GM12878 (cell line): Measurements from ENCODE around the gene TBC1D1. TPM values are rescaled to one million over a fixed set of nuclear protein-coding genes. Genes with fewer than 3 reads are reported as not detected.

Experiments used
- ATAC-seq: fragments of 200-7000 bp; cut with Tn5 transposase; 3 replicates; pipeline ENCODE4 v1.9.1; 2020; ENCODE audit warnings: mild to moderate bottlenecking, moderate library complexity
- BruUV-seq: library from RNA; stranded (reverse); fragments of 400-500 nt; replicated peaks from 2 replicates; lab custom pipeline; 2021; lab: Mats Ljungman, UMichigan
- CTCF ChIA-PET: fragments of 300-600 bp; sonication (Branson Sonifier 250); formaldehyde crosslinking; extraction: SDS; loops from one replicate; lab custom pipeline; 2021; ENCODE audit warnings: inconsistent platforms; lab: Yijun Ruan, JAX
- POLR2A ChIA-PET: fragments of 350-600 bp; formaldehyde crosslinking; extraction: SDS; loops from one replicate; lab custom pipeline; 2021; ENCODE audit warnings: inconsistent platforms; lab: Charles Lee
- RAD21 ChIA-PET: fragments of 300-600 bp; sonication (Branson Sonifier 250); formaldehyde crosslinking; loops from one replicate; lab custom pipeline; 2023; ENCODE audit warnings: antibody characterized with exemption; ENCODE audit not compliant: unreplicated experiment; lab: Charles Lee
- SMC1A ChIA-PET: fragments of 300-600 bp; sonication (Branson Sonifier 250); formaldehyde crosslinking; loops from one replicate; lab custom pipeline; 2023; ENCODE audit not compliant: unreplicated experiment, uncharacterized antibody; lab: Charles Lee
- DNase-seq: peaks from one replicate; pipeline ENCODE4 v3.0.0-alpha.2; 2011; ENCODE audit warnings: low read depth, low spot score
- FAIRE-seq: peaks from 3 replicates; lab custom pipeline; 2011; peaks lifted over from hg19 to GRCh38; lab: Jason Lieb, UNC
- H2AFZ ChIP-seq: 2 replicates; pipeline ENCODE4 v1.6.0; 2011; ENCODE audit warnings: low read depth, low read length, control low read depth; ENCODE audit not compliant: control insufficient read depth
- H3K27ac ChIP-seq: 2 replicates; pipeline ENCODE4 v1.5.1; 2011; ENCODE audit warnings: control low read depth; ENCODE audit not compliant: control insufficient read depth, insufficient read depth
- H3K27me3 ChIP-seq, 2 experiments: replicated peaks in 1 of 2; 2 replicates each; pipeline versions ENCODE4 v1.6.0 to v1.6.1; 2011; ENCODE audit warnings: low read length in 1 of 2; ENCODE audit not compliant: control insufficient read depth in 2 of 2, insufficient read depth in 2 of 2
- H3K36me3 ChIP-seq, 2 experiments: 2 replicates each; pipeline ENCODE4 v1.5.1; 2011; ENCODE audit warnings: low read length in 1 of 2; ENCODE audit not compliant: control insufficient read depth in 2 of 2, insufficient read depth in 2 of 2
- H3K4me1 ChIP-seq: 2 replicates; pipeline ENCODE4 v1.6.1; 2011; ENCODE audit warnings: mild to moderate bottlenecking, low read length, moderate library complexity, mixed read lengths; ENCODE audit not compliant: control insufficient read depth, insufficient read depth
- H3K4me2 ChIP-seq: 2 replicates; pipeline ENCODE4 v1.6.0; 2011; ENCODE audit warnings: control low read depth; ENCODE audit not compliant: control insufficient read depth, insufficient read depth
- H3K4me3 ChIP-seq: fragments of 200-600 bp; sonication (generic); 2 replicates; pipeline ENCODE4 v1.5.1; 2016
- H3K79me2 ChIP-seq: 2 replicates; pipeline ENCODE4 v1.6.0; 2011; ENCODE audit warnings: low read length; ENCODE audit not compliant: control insufficient read depth, insufficient read depth
- H3K9ac ChIP-seq: 2 replicates; pipeline ENCODE4 v1.8.0; 2011; ENCODE audit warnings: low read length, control low read depth, mixed read lengths; ENCODE audit not compliant: control insufficient read depth, insufficient read depth
- H3K9me3 ChIP-seq: replicated peaks from 3 replicates; pipeline ENCODE4 v1.5.1; 2011; ENCODE audit warnings: mild to moderate bottlenecking, low read length; ENCODE audit not compliant: control insufficient read depth, insufficient read depth
- H4K20me1 ChIP-seq: 2 replicates; pipeline ENCODE4 v1.6.0; 2011; ENCODE audit not compliant: control insufficient read depth, insufficient read depth
- CBFB ChIP-seq: IDR thresholded peaks from 2 replicates; pipeline ENCODE4 v1.6.1; 2016; ENCODE audit warnings: antibody characterized with exemption, low read depth
- MXI1 ChIP-seq: fragments of 150-350 bp; IDR thresholded peaks from 2 replicates; pipeline ENCODE4 v1.6.1; 2011; ENCODE audit warnings: low read depth, mild to moderate bottlenecking, inconsistent platforms, low read length, improper control_type of control experiment
- NFXL1 ChIP-seq: fragments of 450-650 bp; IDR thresholded peaks from 2 replicates; pipeline ENCODE4 v1.6.1; 2017; ENCODE audit warnings: antibody characterized with exemption, mild to moderate bottlenecking, borderline replicate concordance
- NFYA ChIP-seq: IDR thresholded peaks from 2 replicates; pipeline ENCODE4 v1.6.1; 2011; ENCODE audit warnings: low read depth, mild to moderate bottlenecking, low read length, improper control_type of control experiment, borderline replicate concordance
- RB1 ChIP-seq: fragments of 450-650 bp; formaldehyde crosslinking; IDR thresholded peaks from 2 replicates; pipeline ENCODE4 v1.6.1; 2017; ENCODE audit warnings: mild to moderate bottlenecking, borderline replicate concordance
- SMARCA5 ChIP-seq: fragments of 450-650 bp; IDR thresholded peaks from 2 replicates; pipeline ENCODE4 v1.6.1; 2017; ENCODE audit warnings: mild to moderate bottlenecking
- SP1 ChIP-seq: IDR thresholded peaks from one replicate; pipeline ENCODE4 v1.6.1; 2011; ENCODE audit warnings: low read depth, low read length
- WGBS: methylation state at CpG from one replicate; pipeline ENCODE4 v1.1.6; 2016; ENCODE audit warnings: low lambda C conversion rate; ENCODE audit not compliant: insufficient replicate concordance, insufficient coverage; ENCODE audit errors: missing lambda C conversion rate; 5-methylcytosine and 5-hydroxymethylcytosine counted together
- in situ Hi-C: fragments of 300-500 bp; cut with MboI; formaldehyde crosslinking; loops from 9 replicates; pipeline ENCODE4 v1.14.3; 2018; ENCODE audit warnings: mixed read lengths
- intact Hi-C: fragments of 100-400 bp; cut with micrococcal nuclease; formaldehyde crosslinking; loops from one replicate; pipeline ENCODE4 v1.14.2; 2022; ENCODE audit not compliant: unreplicated experiment
- polyA plus RNA-seq, 11 experiments: library from polyadenylated mRNA; depleted of rRNA in 4 of 11; unstranded in 6 of 11; stranded (reverse) in 5 of 11; fragments of >200 nt; fragmentation: Nextera tagmentation in 4 of 11; fragmentation: Illumina TruSeq in 1 of 11; extraction: Ambion mirVana in 4 of 11; extraction: Trizol in 1 of 11; gene quantifications; 1 replicate in 1 of 11; 2 replicates in 10 of 11; pipeline versions ENCODE4 v1.2.1 to v1.2.3, GENCODE V29; 2011 to 2016; ENCODE audit warnings: inconsistent platforms in 2 of 11, missing spikeins in 2 of 11, low read depth in 1 of 11
- total RNA-seq, 4 experiments: library from RNA; depleted of rRNA in 3 of 4; stranded (reverse); fragments of >200 nt in 3 of 4; fragmentation: Illumina TruSeq in 1 of 4; extraction: Trizol in 1 of 4; gene quantifications; 2 replicates each; pipeline versions ENCODE4 v1.2.1 to v1.2.3, GENCODE V29; 2013 to 2021
- TF ChIP-seq, protein P1 (sequence below): fragments of 450-650 bp; IDR thresholded peaks from 2 replicates; pipeline ENCODE4 v1.6.1; 2017; ENCODE audit warnings: mild to moderate bottlenecking
- TF ChIP-seq, protein P2 (sequence below): IDR thresholded peaks from 2 replicates; pipeline ENCODE4 v1.6.1; 2012; ENCODE audit warnings: low read depth, low read length, improper control_type of control experiment
- TF ChIP-seq, protein P3 (sequence below): IDR thresholded peaks from 2 replicates; pipeline ENCODE4 v1.6.1; 2011; ENCODE audit warnings: borderline replicate concordance, low read depth, mild to moderate bottlenecking, moderate library complexity, mixed read lengths, low read length; ENCODE audit not compliant: insufficient read depth; ENCODE audit errors: extremely low read length

The TBC1D1 gene
- total and polyA plus RNA-seq, 10 of the 15 experiments (the other 5 are each of a cell fraction or from before 2014, with no cell fraction given), result 5.3 to 102 (median 57.8) TPM

DNA sequence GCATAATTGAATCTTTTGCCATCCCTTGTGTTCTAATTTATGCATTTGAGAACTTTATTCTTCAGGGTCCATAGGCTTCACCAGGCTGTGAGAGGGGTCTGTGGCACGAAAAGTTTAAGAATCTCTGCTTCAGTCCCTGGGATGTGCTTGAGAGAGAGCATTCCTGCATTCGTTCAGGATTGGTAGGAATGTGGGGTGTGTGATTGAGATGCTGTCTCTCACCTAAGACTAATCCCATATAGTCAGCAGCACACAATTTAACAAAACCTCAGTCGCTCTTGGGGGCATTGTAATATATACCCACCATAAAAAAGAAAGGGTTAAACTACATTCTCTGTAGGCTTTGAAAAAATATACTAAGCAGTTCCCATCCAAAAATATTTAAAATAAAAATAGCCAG, 111.0 kb downstream of the TBC1D1 start:
- RAD21 ChIA-PET, result no interaction called here
- POLR2A ChIA-PET, result no interaction called here
- no peaks in the 10 kb centered on the region for H3K27me3 ChIP-seq
- H3K4me3 ChIP-seq, result no peak overlapping the region
- H3K79me2 ChIP-seq, result no peaks in the 10 kb centered on the region; the same call in 1 of the 2 replicates
- H3K36me3 ChIP-seq, result 0 out of 4 replicates have a peak, but pooled peaks cover 0 to 3% of the 10 kb centered on the region in 2 experiments
- DNase-seq, result no peak
- H3K4me1 ChIP-seq, result no peaks in the 10 kb centered on the region; the same call in 1 of the 2 replicates
- H3K4me2 ChIP-seq, result no peak overlapping the region
- H3K27ac ChIP-seq, result no peak overlapping the region
- no peaks in the 10 kb centered on the region for H3K9me3 ChIP-seq
- no peak overlapping the region for H3K9ac ChIP-seq
- SMC1A ChIA-PET, result interaction anchor here (1.3 kb wide), 1 partner anchor 17 kb away, joined by 4 read pairs; no protein-coding TSS in a partner anchor
- no peak overlapping the region for H2AFZ ChIP-seq
- 100% methylated on average over 3 of the region's 3 CpGs for WGBS
- BruUV-seq, result no TSS peak
- no peak for FAIRE-seq
- no peak for ATAC-seq
- CTCF ChIA-PET, result no interaction called here
- in situ Hi-C loops (no loop called here), intact Hi-C loops (no loop called here)
- no peaks in the 10 kb centered on the region for H4K20me1 ChIP-seq
- TF ChIP-seq, protein P1, sequence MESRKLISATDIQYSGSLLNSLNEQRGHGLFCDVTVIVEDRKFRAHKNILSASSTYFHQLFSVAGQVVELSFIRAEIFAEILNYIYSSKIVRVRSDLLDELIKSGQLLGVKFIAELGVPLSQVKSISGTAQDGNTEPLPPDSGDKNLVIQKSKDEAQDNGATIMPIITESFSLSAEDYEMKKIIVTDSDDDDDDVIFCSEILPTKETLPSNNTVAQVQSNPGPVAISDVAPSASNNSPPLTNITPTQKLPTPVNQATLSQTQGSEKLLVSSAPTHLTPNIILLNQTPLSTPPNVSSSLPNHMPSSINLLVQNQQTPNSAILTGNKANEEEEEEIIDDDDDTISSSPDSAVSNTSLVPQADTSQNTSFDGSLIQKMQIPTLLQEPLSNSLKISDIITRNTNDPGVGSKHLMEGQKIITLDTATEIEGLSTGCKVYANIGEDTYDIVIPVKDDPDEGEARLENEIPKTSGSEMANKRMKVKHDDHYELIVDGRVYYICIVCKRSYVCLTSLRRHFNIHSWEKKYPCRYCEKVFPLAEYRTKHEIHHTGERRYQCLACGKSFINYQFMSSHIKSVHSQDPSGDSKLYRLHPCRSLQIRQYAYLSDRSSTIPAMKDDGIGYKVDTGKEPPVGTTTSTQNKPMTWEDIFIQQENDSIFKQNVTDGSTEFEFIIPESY, result no peak
- TF ChIP-seq CBFB (no peak), NFYA (no peak), SMARCA5 (no peak), NFXL1 (no peak), RB1 (no peak), SP1 (no peak), MXI1 (no peak)
- TF ChIP-seq, protein P2, sequence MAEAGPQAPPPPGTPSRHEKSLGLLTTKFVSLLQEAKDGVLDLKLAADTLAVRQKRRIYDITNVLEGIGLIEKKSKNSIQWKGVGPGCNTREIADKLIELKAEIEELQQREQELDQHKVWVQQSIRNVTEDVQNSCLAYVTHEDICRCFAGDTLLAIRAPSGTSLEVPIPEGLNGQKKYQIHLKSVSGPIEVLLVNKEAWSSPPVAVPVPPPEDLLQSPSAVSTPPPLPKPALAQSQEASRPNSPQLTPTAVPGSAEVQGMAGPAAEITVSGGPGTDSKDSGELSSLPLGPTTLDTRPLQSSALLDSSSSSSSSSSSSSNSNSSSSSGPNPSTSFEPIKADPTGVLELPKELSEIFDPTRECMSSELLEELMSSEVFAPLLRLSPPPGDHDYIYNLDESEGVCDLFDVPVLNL, result no peak
- TF ChIP-seq, protein P3, sequence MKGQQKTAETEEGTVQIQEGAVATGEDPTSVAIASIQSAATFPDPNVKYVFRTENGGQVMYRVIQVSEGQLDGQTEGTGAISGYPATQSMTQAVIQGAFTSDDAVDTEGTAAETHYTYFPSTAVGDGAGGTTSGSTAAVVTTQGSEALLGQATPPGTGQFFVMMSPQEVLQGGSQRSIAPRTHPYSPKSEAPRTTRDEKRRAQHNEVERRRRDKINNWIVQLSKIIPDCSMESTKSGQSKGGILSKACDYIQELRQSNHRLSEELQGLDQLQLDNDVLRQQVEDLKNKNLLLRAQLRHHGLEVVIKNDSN, result no peak
